PFSK-1 (cell line): ENCODE data around the gene ATP10A.

Experiments
- FOXP2 ChIP-seq: optimal IDR thresholded peaks from 2 replicates; pipeline ENCODE3; 2011; ENCODE audit warnings: borderline replicate concordance, control low read depth, inconsistent platforms; ENCODE audit not compliant: insufficient read depth; ENCODE audit errors: extremely low read length, extremely low read depth
- POLR2AphosphoS5 ChIP-seq: IDR thresholded peaks from 2 replicates; pipeline ENCODE4 v1.6.1; 2012; ENCODE audit warnings: low read depth, mild to moderate bottlenecking, control low read depth, low read length, moderate library complexity
- REST ChIP-seq, 2 experiments: IDR thresholded peaks; 2 replicates each; pipeline versions ENCODE4 v1.6.1 to v1.8.0; 2011 to 2012; ENCODE audit warnings: low read depth in 2 of 2, low read length in 2 of 2, control low read depth in 1 of 2, inconsistent platforms in 1 of 2, mild to moderate bottlenecking in 1 of 2, moderate library complexity in 1 of 2; ENCODE audit not compliant: insufficient read depth in 1 of 2
- SIN3A ChIP-seq: IDR thresholded peaks from 2 replicates; pipeline ENCODE4 v1.6.1; 2012; ENCODE audit warnings: mild to moderate bottlenecking, low read length, moderate library complexity, borderline replicate concordance; ENCODE audit not compliant: insufficient read depth
- TAF1 ChIP-seq: IDR thresholded peaks from 2 replicates; pipeline ENCODE4 v1.6.1; 2012; ENCODE audit warnings: low read length, control low read depth, borderline replicate concordance; ENCODE audit not compliant: insufficient read depth

The ATP10A gene

GRCh38 chr15:25652704-25653103, 210.4 kb downstream of the ATP10A start:
- TF ChIP-seq POLR2AphosphoS5 (no peak), REST (IDR thresholded peaks at IDR 0.05; ENCODE audit: insufficient read depth in 1 of 2, low read depth in 2 of 2, low read length in 2 of 2) (no peak), TAF1 (no peak), FOXP2 (no peak), SIN3A (no peak)

GRCh38 chr15:25649390-25649789, 213.7 kb downstream of the ATP10A start:
- TF ChIP-seq REST (IDR thresholded peaks at IDR 0.05; ENCODE audit: insufficient read depth in 1 of 2, low read depth in 2 of 2, low read length in 2 of 2) (no peak), SIN3A (no peak)

GRCh38 chr15:25643120-25643519, 220.0 kb downstream of the ATP10A start:
- TF ChIP-seq SIN3A (no peak), REST (IDR thresholded peaks at IDR 0.05; ENCODE audit: insufficient read depth in 1 of 2, low read depth in 2 of 2, low read length in 2 of 2) (no peak), POLR2AphosphoS5 (no peak)

GRCh38 chr15:25641762-25642161, 221.4 kb downstream of the ATP10A start:
- TF ChIP-seq SIN3A (no peak), FOXP2 (no peak), POLR2AphosphoS5 (no peak)

- TF ChIP-seq REST (IDR thresholded peaks at IDR 0.05; ENCODE audit: insufficient read depth in 1 of 2, low read depth in 2 of 2, low read length in 2 of 2) (no peak), FOXP2 (no peak), TAF1 (no peak), POLR2AphosphoS5 (no peak), SIN3A (no peak)
Measured at GRCh38 chr15:25641361-25641760, 221.8 kb downstream of the ATP10A start.

- TF ChIP-seq POLR2AphosphoS5, result no peak
- no peak for TF ChIP-seq FOXP2
- no peak for TF ChIP-seq SIN3A
- TF ChIP-seq TAF1, result no peak
- TF ChIP-seq REST (IDR thresholded peaks at IDR 0.05; ENCODE audit: insufficient read depth in 1 of 2, low read depth in 2 of 2, low read length in 2 of 2), result no peak
Measured at GRCh38 chr15:25640381-25640780, 222.7 kb downstream of the ATP10A start.
